ENCODE measurements around the gene GRHL1.

The GRHL1 gene

GRCh38 chr2:9949239-9949991, 2.1 kb upstream of the GRHL1 start:
- Histone ChIP-seq H3K27me3 (ENCODE audit: insufficient read depth, low read length, poor library complexity) (no peaks in the 10 kb centered on the region), H3K27ac (ENCODE audit: low read length) (no peak overlapping the region), H3K4me1 (ENCODE audit: insufficient read depth, low read length) (peaks cover 26% of the 10 kb centered on the region), H3K79me2 (ENCODE audit: insufficient read depth, low read length) (0 out of 2 replicates have a peak, but pooled peaks cover 2% of the 10 kb centered on the region), H4K20me1 (ENCODE audit: insufficient read depth, low read length) (no peaks in the 10 kb centered on the region), H3K9ac (ENCODE audit: low read depth, low read length) (no peak overlapping the region), H3K4me3 (ENCODE audit: low read depth in 1 of 2, low read length in 2 of 2) (no peak overlapping the region), H3K36me3 (ENCODE audit: insufficient read depth, low read length) (no peaks in the 10 kb centered on the region), H3K9me3 (ENCODE audit: insufficient read depth, low read length, severe bottlenecking) (no peaks in the 10 kb centered on the region), H2AFZ (ENCODE audit: low read depth, low read length) (no peak overlapping the region), H3K4me2 (ENCODE audit: insufficient read depth, low read length) (no peak overlapping the region)
- TF ChIP-seq EZH2 (IDR thresholded peaks at IDR 0.05; ENCODE audit: borderline replicate concordance, low read depth, low read length, severe bottlenecking) = no peak
- no peak for TF ChIP-seq CTCF (IDR thresholded peaks at IDR 0.05; ENCODE audit: borderline replicate concordance, extremely low read depth, low read length, poor library complexity, severe bottlenecking)
- no peak for ATAC-seq (ENCODE audit: insufficient read depth, low read depth)
- no peak for DNase-seq

- Histone ChIP-seq H3K4me3 (ENCODE audit: low read depth in 1 of 2, low read length in 2 of 2) (no peak overlapping the region), H3K9me3 (ENCODE audit: insufficient read depth, low read length, severe bottlenecking) (no peaks in the 10 kb centered on the region), H4K20me1 (ENCODE audit: insufficient read depth, low read length) (no peaks in the 10 kb centered on the region), H3K36me3 (ENCODE audit: insufficient read depth, low read length) (no peaks in the 10 kb centered on the region), H3K27ac (ENCODE audit: low read length) (no peak overlapping the region), H3K27me3 (ENCODE audit: insufficient read depth, low read length, poor library complexity) (no peaks in the 10 kb centered on the region), H2AFZ (ENCODE audit: low read depth, low read length) (peak overlapping the region; percentile 70), H3K4me2 (ENCODE audit: insufficient read depth, low read length) (peak overlapping the region; percentile 80), H3K79me2 (ENCODE audit: insufficient read depth, low read length) (peaks cover 3% of the 10 kb centered on the region; the same call in 1 of the 2 replicates), H3K9ac (ENCODE audit: low read depth, low read length) (0 out of 2 replicates have a peak overlapping the region, but pooled peaks have one; percentile 62), H3K4me1 (ENCODE audit: insufficient read depth, low read length) (peaks cover 26% of the 10 kb centered on the region)
- TF ChIP-seq EZH2 (IDR thresholded peaks at IDR 0.05; ENCODE audit: borderline replicate concordance, low read depth, low read length, severe bottlenecking) (no peak), CTCF (IDR thresholded peaks at IDR 0.05; ENCODE audit: borderline replicate concordance, extremely low read depth, low read length, poor library complexity, severe bottlenecking) (no peak)
- no peak for ATAC-seq (ENCODE audit: insufficient read depth, low read depth)
- no peak for DNase-seq
These were observed 1.4 kb upstream of the GRHL1 start for GRCh38 chr2:9949992-9950520.

GRCh38 chr2:9950521-9951271, 797 bp upstream of the GRHL1 start:
- Histone ChIP-seq H3K9ac (ENCODE audit: low read depth, low read length) (peak overlapping the region; percentile 62), H3K27me3 (ENCODE audit: insufficient read depth, low read length, poor library complexity) (no peaks in the 10 kb centered on the region), H4K20me1 (ENCODE audit: insufficient read depth, low read length) (no peaks in the 10 kb centered on the region), H3K9me3 (ENCODE audit: insufficient read depth, low read length, severe bottlenecking) (no peaks in the 10 kb centered on the region), H3K4me3 (ENCODE audit: low read depth in 1 of 2, low read length in 2 of 2) (peak overlapping the region; percentile 38 to 73; a peak in 3 of 4 replicates), H2AFZ (ENCODE audit: low read depth, low read length) (peak overlapping the region; percentile 70), H3K4me1 (ENCODE audit: insufficient read depth, low read length) (peaks cover 26% of the 10 kb centered on the region), H3K79me2 (ENCODE audit: insufficient read depth, low read length) (peaks cover 3% of the 10 kb centered on the region; the same call in 1 of the 2 replicates), H3K4me2 (ENCODE audit: insufficient read depth, low read length) (peak overlapping the region; percentile 80), H3K27ac (ENCODE audit: low read length) (peak overlapping the region; percentile 56; the same call in 1 of the 2 replicates), H3K36me3 (ENCODE audit: insufficient read depth, low read length) (peaks cover 2% of the 10 kb centered on the region; the same call in 1 of the 2 replicates)
- ATAC-seq (ENCODE audit: insufficient read depth, low read depth) = peak; percentile 49
- TF ChIP-seq EZH2 (IDR thresholded peaks at IDR 0.05; ENCODE audit: borderline replicate concordance, low read depth, low read length, severe bottlenecking) (no peak), CTCF (IDR thresholded peaks at IDR 0.05; ENCODE audit: borderline replicate concordance, extremely low read depth, low read length, poor library complexity, severe bottlenecking) (peak; percentile 29)
- peak; percentile 50 for DNase-seq

Data from DND-41 (cell line).